ENCODE measurements around the gene TFE3.

DNA sequence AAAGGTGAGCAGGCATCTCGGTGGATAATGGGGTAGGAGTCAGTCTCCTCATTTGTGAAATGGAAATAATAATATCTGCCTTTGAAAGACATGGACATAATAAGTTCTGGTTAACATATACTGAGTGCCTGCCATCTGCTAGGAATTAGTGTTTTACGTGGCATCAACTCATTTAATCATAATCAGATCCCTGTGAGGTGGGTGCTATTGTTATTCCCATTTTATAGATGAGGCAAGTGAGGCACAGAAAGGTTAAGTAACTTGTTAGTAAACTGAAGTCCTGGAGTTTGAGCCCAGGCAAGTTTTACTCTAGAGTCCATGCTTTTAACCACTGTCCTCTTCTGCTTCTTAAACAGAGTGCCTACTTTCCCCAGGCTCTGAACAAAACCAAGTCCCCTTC, 23.1 kb upstream of the TFE3 start:
- TF ChIP-seq BACH2 (CRISPR knock-in tag; IDR thresholded peaks at IDR 0.05; ENCODE audit: borderline replicate concordance) (no peak), ZNF70 (CRISPR knock-in tag; IDR thresholded peaks at IDR 0.05) (no peak), ARNTL (CRISPR knock-in tag; IDR thresholded peaks at IDR 0.05; ENCODE audit: borderline replicate concordance, low read depth) (no peak), POU6F1 (CRISPR knock-in tag; IDR thresholded peaks at IDR 0.05; ENCODE audit: borderline replicate concordance, low read depth) (no peak), CREB5 (CRISPR knock-in tag; IDR thresholded peaks at IDR 0.05; ENCODE audit: low read depth) (no peak), OSR1 (CRISPR knock-in tag; IDR thresholded peaks at IDR 0.05) (no peak), ZFP3 (CRISPR knock-in tag; IDR thresholded peaks at IDR 0.05) (no peak), RARB (CRISPR knock-in tag; IDR thresholded peaks at IDR 0.05) (no peak), CSDC2 (CRISPR knock-in tag; IDR thresholded peaks at IDR 0.05) (no peak), CSRNP3 (CRISPR knock-in tag; IDR thresholded peaks at IDR 0.05) (no peak), SNAI2 (CRISPR knock-in tag; IDR thresholded peaks at IDR 0.05) (no peak)
- TF ChIP-seq, protein P1, sequence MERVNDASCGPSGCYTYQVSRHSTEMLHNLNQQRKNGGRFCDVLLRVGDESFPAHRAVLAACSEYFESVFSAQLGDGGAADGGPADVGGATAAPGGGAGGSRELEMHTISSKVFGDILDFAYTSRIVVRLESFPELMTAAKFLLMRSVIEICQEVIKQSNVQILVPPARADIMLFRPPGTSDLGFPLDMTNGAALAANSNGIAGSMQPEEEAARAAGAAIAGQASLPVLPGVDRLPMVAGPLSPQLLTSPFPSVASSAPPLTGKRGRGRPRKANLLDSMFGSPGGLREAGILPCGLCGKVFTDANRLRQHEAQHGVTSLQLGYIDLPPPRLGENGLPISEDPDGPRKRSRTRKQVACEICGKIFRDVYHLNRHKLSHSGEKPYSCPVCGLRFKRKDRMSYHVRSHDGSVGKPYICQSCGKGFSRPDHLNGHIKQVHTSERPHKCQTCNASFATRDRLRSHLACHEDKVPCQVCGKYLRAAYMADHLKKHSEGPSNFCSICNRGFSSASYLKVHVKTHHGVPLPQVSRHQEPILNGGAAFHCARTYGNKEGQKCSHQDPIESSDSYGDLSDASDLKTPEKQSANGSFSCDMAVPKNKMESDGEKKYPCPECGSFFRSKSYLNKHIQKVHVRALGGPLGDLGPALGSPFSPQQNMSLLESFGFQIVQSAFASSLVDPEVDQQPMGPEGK (CRISPR knock-in tag; IDR thresholded peaks at IDR 0.05; ENCODE audit: borderline replicate concordance), result no peak

Data from SK-N-SH treated with all-trans-retinoic acid at 6 μM for 48 hours (cell line).